Neural cell (in vitro differentiated cells): Measurements from ENCODE around the gene SHC1. TPM values are rescaled to one million over a fixed set of nuclear protein-coding genes. Genes with fewer than 3 reads are reported as not detected.

Source experiments
- H2AFZ ChIP-seq: fragments of 200-600, 300-800 bp; sonication (generic), shearing (Covaris generic); 2 replicates; pipeline ENCODE4 v1.6.0; 2014; ENCODE audit warnings: low read depth, mild to moderate bottlenecking, antibody characterized with exemption, low read length, moderate library complexity
- H3F3A ChIP-seq: fragments of 200-600 bp; shearing (Covaris generic); 2 replicates; pipeline ENCODE4 v1.6.1; 2016; ENCODE audit warnings: mild to moderate bottlenecking, moderate library complexity, mixed read lengths, antibody characterized with exemption, low read length; ENCODE audit not compliant: insufficient read depth, poor library complexity, severe bottlenecking
- H3K27ac ChIP-seq: fragments of 200-600, 300-800 bp; sonication (generic), shearing (Covaris generic); 2 replicates; pipeline ENCODE4 v1.5.1; 2014; ENCODE audit warnings: mild to moderate bottlenecking, low read length, moderate library complexity
- H3K27me3 ChIP-seq: fragments of 300-800, 200-600 bp; sonication (generic), shearing (Covaris generic); 2 replicates; pipeline ENCODE4 v1.6.0; 2014; ENCODE audit warnings: mild to moderate bottlenecking, low read depth, low read length, moderate library complexity; ENCODE audit not compliant: insufficient read depth
- H3K36me3 ChIP-seq: fragments of 300-800, 200-600 bp; sonication (generic), shearing (Covaris generic); 2 replicates; pipeline ENCODE4 v1.5.1; 2014; ENCODE audit warnings: mild to moderate bottlenecking, antibody characterized with exemption, low read length, moderate library complexity; ENCODE audit not compliant: insufficient read depth
- H3K4me2 ChIP-seq: fragments of 300-800, 200-600 bp; sonication (generic), shearing (Covaris generic); 2 replicates; pipeline ENCODE4 v1.6.0; 2014; ENCODE audit warnings: mild to moderate bottlenecking, low read length
- H3K4me3 ChIP-seq: fragments of 300-800, 200-600 bp; sonication (generic), shearing (Covaris generic); 2 replicates; pipeline ENCODE4 v1.5.1; 2014; ENCODE audit warnings: mild to moderate bottlenecking, low read length, moderate library complexity
- H3K79me2 ChIP-seq: fragments of 200-600 bp; shearing (Covaris generic); replicated peaks from 2 replicates; pipeline ENCODE4 v1.6.0; 2014; ENCODE audit warnings: mild to moderate bottlenecking, low read length, moderate library complexity; ENCODE audit not compliant: insufficient read depth
- H3K9ac ChIP-seq: fragments of 300-800, 200-600 bp; sonication (generic), shearing (Covaris generic); 2 replicates; pipeline ENCODE4 v1.6.1; 2016; ENCODE audit warnings: mild to moderate bottlenecking, low read length, mixed read lengths
- H3K9me2 ChIP-seq: fragments of 200-600 bp; shearing (Covaris generic); 2 replicates; pipeline ENCODE4 v1.6.1; 2016; ENCODE audit warnings: mild to moderate bottlenecking, low read length, mixed read lengths; ENCODE audit not compliant: insufficient read depth
- H3K9me3 ChIP-seq: fragments of 200-600, 300-800 bp; sonication (generic), shearing (Covaris generic); 2 replicates; pipeline ENCODE4 v1.6.1; 2016; ENCODE audit warnings: mild to moderate bottlenecking, mixed run types, low read length, moderate library complexity, mixed read lengths
- H4K20me1 ChIP-seq: fragments of 200-600 bp; shearing (Covaris generic); 2 replicates; pipeline ENCODE4 v1.6.1; 2016; ENCODE audit warnings: mild to moderate bottlenecking, mixed run types; ENCODE audit not compliant: insufficient read depth
- CTCF ChIP-seq: fragments of 450-650 bp; IDR thresholded peaks from 2 replicates; pipeline ENCODE4 v1.5.1; 2014; ENCODE audit warnings: antibody characterized with exemption, mild to moderate bottlenecking, moderate library complexity; ENCODE audit not compliant: poor library complexity, severe bottlenecking
- EP300 ChIP-seq: fragments of 450-650 bp; conservative IDR thresholded peaks from 2 replicates; pipeline ENCODE4 v1.6.1; 2014; ENCODE audit warnings: antibody characterized with exemption, mild to moderate bottlenecking, moderate library complexity; ENCODE audit not compliant: poor library complexity, severe bottlenecking
- EZH2 ChIP-seq: fragments of 200-600, 300-800 bp; shearing (Covaris generic), sonication (generic); IDR thresholded peaks from 2 replicates; pipeline ENCODE4 v1.6.1; 2014; ENCODE audit warnings: antibody characterized with exemption, low read length, borderline replicate concordance, mild to moderate bottlenecking; ENCODE audit not compliant: insufficient read depth, poor library complexity, severe bottlenecking
- MXI1 ChIP-seq: fragments of 450-650 bp; conservative IDR thresholded peaks from 2 replicates; pipeline ENCODE4 v1.6.1; 2014; ENCODE audit warnings: antibody characterized with exemption, mild to moderate bottlenecking; ENCODE audit not compliant: poor library complexity, severe bottlenecking
- POLR2AphosphoS5 ChIP-seq: IDR thresholded peaks from 2 replicates; pipeline ENCODE4 v1.6.1; 2012
- RAD21 ChIP-seq: fragments of 450-650 bp; conservative IDR thresholded peaks from 2 replicates; pipeline ENCODE4 v1.6.1; 2014; ENCODE audit warnings: antibody characterized with exemption, mild to moderate bottlenecking, moderate library complexity
- REST ChIP-seq: IDR thresholded peaks from 2 replicates; pipeline ENCODE4 v1.6.1; 2012; ENCODE audit warnings: borderline replicate concordance
- SMC3 ChIP-seq: fragments of 450-650 bp; conservative IDR thresholded peaks from 2 replicates; pipeline ENCODE4 v1.6.1; 2014; ENCODE audit warnings: antibody characterized with exemption, mild to moderate bottlenecking, moderate library complexity; ENCODE audit not compliant: poor library complexity
- TAF1 ChIP-seq: IDR thresholded peaks from 2 replicates; pipeline ENCODE4 v1.6.1; 2012; ENCODE audit warnings: low read depth
- polyA plus RNA-seq: library from polyadenylated mRNA; depleted of rRNA; stranded (reverse); fragments of >200 nt; gene quantifications from 2 replicates; pipeline ENCODE4 v1.2.3, GENCODE V29; 2014

SHC1 gene
- polyA plus RNA-seq, 1 donor from 2014 or later: 9.5 TPM

GRCh38 chr1:154989195-154989860 is 18.8 kb upstream of the SHC1 start:
- TF ChIP-seq TAF1 (no peak), POLR2AphosphoS5 (no peak), SMC3 (no peak), EP300 (no peak), REST (no peak), CTCF (no peak), RAD21 (no peak), MXI1 (no peak)

GRCh38 chr1:154988058-154988954 is 17.8 kb upstream of the SHC1 start:
- Histone ChIP-seq H3K4me3 (no peak overlapping the region), H3K9me2 (no peaks in the 10 kb centered on the region), H3K9me3 (no peaks in the 10 kb centered on the region), H2AFZ (no peak overlapping the region), H3K36me3 (no peaks in the 10 kb centered on the region), H3K9ac (no peak overlapping the region), H3K27me3 (no peaks in the 10 kb centered on the region), H3K4me2 (no peak overlapping the region), H3K79me2 (peaks cover 17% of the 10 kb centered on the region), H4K20me1 (no peaks in the 10 kb centered on the region), H3F3A (no peaks in the 10 kb centered on the region), H3K27ac (no peak overlapping the region)
- no peak for TF ChIP-seq REST
- TF ChIP-seq MXI1: no peak
- TF ChIP-seq TAF1: no peak
- TF ChIP-seq EZH2: no peak
- no peak for TF ChIP-seq RAD21
- TF ChIP-seq CTCF: no peak
- no peak for TF ChIP-seq POLR2AphosphoS5
- no peak for TF ChIP-seq SMC3
- no peak for TF ChIP-seq EP300

More at GRCh38 chr1:154989195-154989860, 18.8 kb upstream of the SHC1 start:
- Histone ChIP-seq H3K9ac (no peak overlapping the region), H3K36me3 (no peaks in the 10 kb centered on the region), H3K9me2 (no peaks in the 10 kb centered on the region), H3F3A (no peaks in the 10 kb centered on the region), H2AFZ (no peak overlapping the region), H3K9me3 (no peaks in the 10 kb centered on the region), H3K4me3 (no peak overlapping the region), H3K79me2 (peaks cover 9% of the 10 kb centered on the region), H3K4me2 (no peak overlapping the region), H3K27me3 (no peaks in the 10 kb centered on the region), H4K20me1 (no peaks in the 10 kb centered on the region), H3K27ac (no peak overlapping the region)
